NCI-H1694 treated with DMSO at 0.1 percent for 48 hours (cell line): ENCODE results near the gene PTGER3.

Experiments used
- DNase-seq: peaks from one replicate; lab custom pipeline; 2025; lab: John Stamatoyannopoulos, UW

The PTGER3 gene

DNA sequence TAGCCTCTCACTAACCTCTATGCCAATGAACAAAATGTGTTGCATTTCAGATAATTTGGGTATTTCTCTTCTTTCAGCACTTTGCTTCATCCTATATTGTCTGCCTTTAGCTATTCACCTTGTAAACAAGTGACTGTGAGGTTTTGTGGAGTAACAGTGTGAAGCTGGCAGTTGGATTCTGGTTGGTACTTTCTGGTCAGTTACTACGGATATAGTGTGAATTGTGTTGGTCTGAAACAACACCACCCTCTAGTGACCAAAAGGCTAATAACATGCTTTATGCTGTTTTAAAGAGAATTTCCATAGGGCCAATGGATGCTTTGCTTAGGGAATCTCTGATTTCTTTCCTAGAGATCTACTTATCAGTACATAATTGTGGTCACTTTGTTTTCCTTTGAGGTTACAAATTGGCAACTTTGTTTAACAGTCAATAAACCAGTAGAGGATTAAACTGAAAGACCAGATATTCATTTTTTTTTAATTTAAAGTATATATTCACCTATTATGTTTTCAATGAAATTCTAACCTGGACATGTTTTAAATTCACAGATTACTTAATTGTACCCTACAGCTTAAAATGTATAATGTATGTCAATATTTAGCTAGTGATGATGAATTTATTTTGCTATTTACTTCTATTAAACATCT lies 2.5 kb upstream of the PTGER3 start:
- peak; percentile 77 for DNase-seq

DNA sequence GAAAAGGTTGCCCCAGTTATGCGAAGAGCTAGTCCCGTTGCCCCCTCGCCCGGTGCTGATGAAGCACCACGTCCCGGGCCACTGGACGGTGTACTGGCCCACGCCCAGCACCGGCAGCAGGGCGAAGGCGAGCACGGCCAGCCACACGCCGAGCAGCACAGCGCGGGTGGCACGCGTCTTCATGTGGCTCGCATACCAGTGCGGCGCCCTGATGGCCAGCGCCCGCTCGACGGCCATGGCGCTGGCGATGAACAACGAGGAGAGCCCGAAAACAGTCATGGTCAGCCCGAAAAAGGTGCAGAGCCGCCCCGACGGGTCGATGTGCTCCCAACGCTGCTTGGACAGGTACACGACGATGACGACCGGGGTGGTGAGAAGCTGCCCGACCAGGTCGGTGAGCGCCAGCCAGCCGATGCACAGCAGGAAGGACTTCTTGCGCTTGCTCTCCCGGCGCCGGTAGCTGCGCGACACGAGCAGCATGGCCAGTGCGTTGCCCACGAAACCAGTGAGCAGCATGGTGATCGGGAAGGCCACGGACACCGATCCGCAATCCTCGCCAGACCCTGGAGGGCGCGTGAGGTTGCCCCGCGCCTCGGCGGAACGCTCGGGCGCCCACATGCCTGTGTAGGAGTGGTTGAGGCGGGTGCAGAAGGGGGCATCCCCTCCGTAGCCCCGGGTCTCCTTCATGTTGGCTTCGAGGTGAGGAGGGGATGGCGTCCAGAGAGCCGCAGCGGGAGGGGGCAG lies 553 bp downstream of the PTGER3 start:
- DNase-seq = no peak

DNA sequence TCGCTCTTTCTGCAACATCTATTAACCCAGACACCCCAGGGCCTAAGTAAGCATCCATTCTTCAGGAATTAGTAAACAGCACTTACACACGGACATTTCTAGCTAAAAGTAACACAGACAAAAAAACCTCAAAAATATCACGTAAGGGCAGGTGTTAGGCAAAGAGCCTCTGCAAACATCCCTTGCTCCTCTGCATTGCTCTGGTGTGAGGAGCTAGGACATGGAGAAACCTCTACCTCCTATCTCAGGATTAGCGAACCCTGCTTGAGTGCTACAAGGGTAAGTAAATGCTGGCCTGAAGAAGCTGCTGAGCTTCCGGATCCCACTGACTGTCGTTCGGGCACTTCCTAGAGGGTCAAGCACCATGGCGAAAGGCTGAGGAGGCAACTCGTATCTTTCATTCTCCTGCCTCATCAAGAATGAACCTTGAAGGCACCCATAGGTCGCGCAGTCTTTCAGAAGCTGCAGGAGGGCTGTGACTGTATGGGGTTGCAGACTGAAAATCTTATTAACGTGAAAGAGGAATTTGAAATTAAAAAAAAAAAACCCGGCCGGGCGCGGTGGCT lies 2.1 kb downstream of the PTGER3 start:
- DNase-seq = no peak

DNA sequence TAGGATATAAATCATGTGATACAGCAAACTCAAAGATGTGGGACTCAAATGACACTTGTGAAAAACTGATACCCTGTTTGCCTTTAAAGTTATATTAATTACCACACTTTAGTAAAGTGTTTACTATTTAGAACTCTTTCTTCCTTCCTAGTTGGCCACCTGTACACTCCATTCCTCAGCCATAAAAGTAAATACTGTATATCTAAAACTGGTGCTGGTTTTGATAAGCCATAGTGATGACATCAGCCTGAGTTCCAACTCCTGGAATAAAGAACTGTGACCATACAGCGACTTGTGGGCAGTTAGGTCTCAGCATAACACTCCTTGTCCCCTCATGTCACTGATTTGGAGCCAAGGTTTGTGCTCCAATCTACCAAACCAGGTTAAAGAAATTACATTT lies 2.8 kb downstream of the PTGER3 start:
- no peak for DNase-seq

DNA sequence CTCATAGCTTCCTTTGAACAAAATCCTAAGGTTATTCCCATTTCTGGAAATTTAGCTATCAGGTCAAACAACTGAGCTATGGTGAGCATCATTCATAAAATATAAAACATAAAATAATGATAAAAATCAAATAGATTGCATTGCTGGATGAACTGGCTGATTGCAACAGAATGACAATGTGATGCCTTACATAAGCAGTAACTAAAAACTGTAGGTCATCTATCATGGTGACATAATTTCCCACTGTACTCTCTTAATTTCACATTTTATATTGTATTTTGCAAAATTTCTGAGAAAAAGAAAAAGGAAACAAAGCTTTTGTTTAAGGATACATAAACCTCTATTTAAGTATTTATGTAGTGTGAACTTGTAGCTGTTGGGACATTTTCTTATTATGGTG lies 4.6 kb downstream of the PTGER3 start:
- no peak for DNase-seq

DNA sequence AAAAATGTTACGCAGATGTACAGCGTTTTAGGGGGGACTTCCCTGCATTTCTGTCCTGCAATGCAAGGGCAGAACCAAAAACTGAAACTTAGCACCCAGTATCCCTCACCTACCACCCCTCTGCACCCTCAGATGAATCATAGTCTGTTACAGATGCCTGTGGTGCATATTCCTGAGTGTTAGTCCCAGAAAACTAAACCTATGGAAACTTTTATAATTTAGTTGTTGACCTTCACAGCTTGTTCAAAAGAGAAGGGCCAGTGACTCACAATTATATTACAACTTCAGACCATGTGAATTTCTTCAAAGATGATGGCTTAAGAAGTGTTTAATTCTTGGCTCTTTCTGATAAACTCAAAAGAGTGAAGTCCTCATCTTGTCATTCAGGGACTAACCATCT lies 5.8 kb downstream of the PTGER3 start:
- no peak for DNase-seq

DNA sequence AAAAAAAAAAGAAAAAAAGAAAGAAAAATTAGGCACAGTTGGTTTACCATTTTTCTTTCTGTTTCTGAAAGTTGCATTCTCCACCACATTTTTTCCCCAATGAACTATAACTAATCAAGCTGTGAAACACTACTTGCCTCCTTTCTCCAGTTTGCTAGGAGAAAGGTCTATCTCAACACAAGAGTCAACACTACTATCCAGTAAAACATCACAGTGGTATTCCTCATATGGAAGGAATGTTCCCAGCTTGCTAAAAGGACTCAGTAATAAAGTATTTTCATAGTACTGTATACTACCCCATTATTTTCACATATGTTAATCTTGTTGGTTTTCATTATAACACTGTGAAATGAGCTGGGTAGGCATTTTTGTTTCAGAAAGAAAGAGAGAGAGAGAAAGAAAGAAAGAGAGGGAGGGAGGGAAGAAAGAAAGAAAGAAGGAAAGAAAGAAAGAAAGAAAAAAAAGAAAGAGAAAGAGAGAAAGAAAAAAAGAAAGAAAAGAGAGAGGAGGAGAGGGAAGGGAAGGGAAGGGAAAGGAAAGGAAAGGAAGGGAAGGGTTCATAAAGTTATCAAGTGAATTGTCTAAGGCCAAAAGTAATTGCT lies 7.9 kb downstream of the PTGER3 start:
- DNase-seq = no peak

DNA sequence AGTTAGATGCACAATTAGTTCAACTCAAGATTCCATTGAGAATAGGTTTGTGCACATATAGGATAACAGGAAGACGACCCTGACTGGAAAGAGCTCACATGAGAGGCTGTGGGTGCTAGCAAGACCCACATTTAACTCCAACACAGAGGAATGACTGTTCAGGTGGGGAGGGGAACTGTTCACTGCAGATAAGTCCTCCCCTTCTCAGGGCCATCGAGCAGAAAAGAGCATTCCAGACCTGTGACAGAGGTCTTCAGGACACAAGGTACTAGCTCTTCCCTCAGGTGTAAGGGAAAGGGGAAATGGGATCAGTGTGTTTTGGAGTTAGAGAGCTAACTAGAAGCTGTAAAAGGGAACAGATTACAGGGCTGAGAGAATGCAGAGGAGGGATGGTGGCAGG lies 8.7 kb downstream of the PTGER3 start:
- DNase-seq = no peak

DNA sequence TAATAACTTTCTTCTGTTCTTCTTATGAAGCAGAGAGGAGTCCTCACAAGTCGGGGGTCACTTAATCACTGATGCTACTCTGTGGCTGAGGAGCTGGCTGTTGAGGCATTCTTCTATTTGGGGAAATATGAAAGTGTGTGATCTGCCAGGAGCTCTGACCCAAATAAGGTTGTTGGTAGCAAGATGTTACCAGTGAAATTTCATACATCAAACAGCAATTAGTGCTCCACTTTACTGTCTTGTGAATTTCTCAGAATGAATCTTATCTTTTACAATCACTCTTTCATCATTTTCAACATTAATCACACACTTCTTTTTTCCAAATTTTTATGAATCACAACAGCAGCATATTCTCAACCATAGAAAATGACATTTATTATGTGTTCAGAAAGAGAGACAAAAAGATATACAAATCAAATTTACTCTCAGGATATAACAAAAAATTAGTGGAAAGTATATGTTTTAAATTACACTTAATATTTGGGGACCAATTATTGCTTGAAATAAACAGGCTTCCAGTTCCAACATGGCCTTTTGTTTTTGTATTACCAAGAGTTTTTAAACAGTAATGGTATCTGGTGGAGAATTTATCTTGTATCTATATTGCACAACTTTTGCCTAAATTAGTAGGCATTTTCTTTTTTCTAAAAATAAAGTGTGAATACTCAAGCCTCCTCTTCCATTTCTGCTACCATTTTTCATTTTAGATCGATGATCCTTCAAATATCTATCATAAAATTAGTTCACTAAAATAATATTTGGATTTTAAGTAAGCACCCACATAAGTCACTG lies 9.6 kb downstream of the PTGER3 start:
- no peak for DNase-seq

DNA sequence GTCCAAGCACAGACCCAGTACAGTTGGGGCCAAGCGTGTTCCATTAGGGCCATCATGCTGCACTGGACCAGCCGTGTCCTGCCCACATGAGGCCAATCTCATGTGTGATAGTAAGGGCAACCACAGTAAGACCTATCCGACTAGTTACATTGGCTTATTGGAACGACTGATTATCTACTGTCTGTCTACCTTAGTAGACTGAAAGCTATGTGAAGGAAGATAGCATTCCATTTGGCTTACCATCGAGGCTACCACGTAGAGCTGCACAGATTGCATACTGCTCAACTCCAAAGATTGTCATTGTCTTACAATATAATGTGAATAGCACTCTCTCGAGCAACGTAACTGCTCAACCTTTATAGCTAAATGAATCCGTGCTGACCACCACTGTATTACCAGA lies 10.6 kb downstream of the PTGER3 start:
- DNase-seq = no peak

DNA sequence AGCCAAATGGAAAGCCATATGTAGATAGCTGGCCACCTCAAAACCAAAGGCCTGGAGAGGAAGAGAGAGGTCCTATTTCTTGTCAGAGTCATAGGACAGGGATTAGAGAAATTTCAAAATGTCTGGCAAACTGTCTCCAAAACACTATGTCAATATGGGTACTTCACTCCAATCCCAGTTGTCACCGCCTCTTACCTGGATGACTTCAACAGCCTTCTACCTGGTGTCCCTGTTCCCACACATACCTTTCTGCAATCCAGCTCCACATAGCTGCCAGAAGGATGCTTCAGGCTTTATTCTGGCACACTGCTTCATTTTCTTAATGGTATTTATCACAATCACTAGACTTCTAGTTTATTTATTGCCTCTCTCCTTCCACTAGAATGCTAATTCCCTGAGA lies 14.5 kb downstream of the PTGER3 start:
- DNase-seq = no peak

DNA sequence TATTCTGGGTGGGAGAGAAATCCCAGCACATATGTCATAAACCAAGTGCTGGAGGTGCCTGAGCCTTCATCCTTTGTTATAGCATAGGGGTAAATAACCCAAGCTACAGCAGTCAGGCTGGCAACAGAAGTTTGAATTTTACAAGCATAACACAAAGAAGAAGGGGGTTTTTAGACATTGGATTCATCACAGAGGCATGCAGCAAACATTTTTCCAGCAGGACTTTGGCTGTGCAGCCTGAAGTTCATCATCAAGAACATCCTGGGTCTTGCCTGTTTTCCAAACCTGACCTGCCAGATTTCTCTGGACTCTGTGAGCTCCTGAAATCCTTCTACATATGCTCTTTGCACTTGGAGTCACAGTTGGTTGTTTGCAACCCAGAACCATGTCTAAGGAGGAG lies 16.2 kb downstream of the PTGER3 start:
- DNase-seq = no peak

DNA sequence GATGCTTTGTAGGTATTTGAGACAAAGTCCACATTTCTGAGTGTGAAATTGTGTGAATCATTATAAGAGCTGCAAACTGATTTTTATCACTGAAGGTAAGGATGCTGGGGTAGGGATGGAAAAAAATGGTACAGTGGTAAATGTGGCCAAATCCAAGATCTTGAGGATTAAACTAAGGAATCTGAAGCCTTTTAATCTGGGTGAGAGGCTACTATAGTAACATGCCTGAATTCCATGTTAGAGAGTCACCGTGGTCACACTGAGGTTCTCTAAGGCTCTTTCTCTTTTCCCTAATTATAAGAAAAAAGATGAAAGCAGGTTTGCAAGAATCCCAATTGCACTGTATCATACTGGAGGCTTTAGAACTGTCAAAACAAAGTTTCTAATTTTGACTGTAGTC lies 17.6 kb downstream of the PTGER3 start:
- DNase-seq = no peak

DNA sequence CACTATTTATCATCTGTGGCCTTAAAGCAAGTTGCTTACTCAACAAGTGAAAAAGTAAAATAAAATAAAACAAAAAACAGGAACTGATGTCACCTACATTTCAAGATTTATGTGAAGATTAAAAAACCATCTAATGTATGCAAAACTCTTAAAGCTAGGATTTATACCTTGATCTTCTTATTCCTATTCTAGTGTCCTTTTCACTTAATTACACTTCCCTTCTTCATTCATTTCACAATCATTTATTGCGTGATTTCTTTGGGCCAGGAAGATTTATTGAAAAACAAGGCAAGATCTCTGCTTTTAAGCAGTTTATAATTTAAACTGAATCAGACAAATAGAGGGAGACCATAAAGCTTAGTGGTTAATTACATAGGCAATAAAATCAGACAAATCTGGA lies 18.6 kb downstream of the PTGER3 start:
- no peak for DNase-seq

DNA sequence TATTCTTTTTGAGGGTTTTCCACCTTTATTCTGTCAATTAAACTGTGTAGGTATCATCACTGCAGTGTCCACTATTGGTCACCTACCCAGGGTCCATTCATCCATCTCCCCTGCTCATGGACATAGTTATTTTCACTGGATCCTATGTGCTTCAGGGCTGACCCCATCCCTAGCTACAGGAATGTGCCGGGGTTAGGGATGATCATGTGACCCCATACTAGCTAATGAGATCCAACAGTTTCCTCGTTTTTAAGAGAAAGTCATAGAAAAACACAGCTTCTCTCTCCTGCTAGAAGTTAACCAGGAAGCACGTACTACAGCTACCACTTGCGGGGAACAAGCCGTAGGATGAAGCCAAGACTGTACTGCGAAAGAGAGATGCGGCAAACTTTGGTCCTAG lies 19.6 kb downstream of the PTGER3 start:
- DNase-seq = no peak

DNA sequence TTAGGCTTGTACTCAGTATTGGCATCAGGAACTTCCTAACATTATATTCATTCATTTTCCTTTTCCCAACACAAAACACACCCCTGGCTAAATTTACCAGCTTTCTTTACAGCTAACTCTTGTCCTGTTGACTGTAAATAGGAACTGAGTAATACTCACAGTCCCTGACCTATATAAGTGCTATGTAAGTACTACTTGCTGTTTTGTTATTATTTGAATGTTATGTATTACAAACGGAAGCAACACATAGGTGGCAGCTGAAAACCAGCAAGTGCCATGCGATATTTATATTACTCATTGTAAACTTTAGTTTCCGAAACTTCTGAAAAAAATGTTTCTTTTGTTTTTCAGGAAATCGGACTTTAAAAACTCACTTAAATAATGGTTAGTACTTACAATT lies 21.5 kb downstream of the PTGER3 start:
- no peak for DNase-seq

DNA sequence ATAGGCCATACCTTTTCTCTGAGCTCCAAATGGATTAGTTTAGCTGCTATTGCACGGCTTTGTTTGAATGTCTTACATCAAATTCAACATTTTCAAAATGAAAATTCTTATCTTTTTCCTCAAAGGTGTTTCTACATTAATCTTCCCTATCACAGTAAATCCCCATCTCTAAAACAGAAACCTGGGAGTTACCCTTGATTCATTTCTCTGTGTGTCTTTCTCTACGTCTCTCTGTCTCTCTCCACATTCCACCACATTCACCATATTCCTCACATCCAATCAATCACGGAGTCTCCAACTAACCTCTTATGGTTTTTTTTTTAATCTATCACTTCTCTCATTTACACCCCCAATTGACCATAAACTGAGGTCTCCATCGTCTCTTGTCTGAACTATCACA lies 24.1 kb downstream of the PTGER3 start:
- DNase-seq = no peak

DNA sequence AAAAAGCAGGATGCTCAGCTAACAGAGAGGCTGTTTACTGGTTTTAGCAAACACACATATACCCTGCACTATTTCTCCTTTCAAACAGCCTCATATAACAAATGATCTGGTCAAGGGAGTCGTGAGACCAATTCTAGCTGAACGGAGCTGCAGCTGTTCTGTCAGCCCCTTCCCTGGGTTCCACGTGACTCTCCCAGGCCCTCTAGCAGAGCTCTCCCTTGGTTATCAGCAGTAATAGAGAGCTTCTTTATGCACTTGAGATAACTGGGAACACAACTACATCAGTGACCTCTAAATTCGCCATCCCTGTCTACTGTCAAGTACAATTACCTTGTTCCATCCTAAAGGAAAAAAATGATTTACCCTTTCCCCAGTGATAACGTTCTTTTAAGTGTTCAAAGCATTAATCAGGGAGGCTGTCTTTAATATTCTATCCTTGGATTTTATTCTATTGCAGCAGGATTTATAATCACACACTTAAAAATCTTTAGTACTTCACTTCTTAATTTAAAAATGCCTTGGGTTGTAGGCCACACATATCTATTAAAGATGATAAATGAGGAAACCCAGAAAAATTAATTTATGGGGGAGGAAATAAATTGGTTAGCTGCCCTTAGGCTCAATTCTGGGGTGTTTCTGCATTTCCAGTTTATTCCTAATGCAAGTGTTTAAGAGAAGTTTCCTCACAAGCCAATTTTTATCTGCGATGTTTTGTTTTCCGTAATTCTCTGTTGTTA lies 28.2 kb downstream of the PTGER3 start:
- DNase-seq = no peak

DNA sequence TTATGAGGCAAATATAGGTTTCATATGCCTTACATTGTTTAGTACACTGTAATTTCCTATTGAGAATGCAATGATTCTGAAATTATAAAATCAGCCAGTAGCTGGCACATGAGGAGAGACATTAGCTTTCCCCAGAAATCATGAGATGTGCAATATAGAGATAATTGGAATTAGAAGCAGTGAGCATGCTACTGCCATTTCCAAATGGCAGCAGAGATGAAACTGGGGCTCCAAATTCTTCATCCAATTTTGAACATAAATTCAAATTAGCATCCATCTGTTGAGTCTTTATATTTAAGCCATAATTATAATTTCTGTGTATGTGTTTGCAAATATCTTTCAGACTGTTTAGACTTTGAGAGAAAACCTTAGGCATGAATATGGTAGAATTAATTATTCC lies 28.8 kb downstream of the PTGER3 start:
- DNase-seq = no peak

DNA sequence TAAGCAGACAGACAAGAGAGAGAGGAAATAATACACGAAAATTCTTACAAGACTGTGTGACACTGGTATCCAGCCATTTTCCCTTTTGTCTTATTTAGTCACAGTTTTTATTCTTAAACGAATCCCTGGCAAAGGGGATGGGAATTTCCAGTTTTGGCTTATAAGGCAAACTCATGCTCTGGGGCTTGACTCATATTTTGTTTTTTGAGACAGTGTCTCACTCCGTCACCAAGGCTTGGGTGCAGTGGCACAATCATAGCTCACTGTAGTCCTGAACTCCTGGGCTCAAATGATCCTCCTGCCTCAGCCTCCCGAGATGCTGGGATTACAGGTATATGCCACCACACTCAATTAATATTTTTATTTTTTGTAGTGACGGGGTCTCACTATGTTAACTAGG lies 31.9 kb downstream of the PTGER3 start:
- no peak for DNase-seq

DNA sequence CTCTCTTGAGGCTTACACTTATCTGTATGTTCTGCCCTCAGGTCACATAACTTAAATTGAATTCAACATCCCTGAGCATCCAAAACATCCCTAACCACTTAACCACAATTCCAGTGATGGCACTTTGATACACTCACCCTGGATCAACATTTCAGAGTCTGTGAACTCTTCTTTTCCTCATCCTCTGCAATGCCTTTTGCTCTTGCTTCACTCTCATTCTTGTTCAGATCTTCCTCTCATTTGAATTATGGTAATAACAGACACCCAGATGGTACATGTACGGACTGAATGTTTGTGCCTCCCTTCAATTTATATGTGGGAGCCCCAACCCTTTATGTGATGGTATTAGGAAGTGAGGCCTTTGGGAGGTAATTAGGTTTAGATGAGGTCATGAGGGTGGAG lies 33.4 kb downstream of the PTGER3 start:
- DNase-seq = no peak
